Left renal cortex interstitium (tissue), 4 donors: ENCODE data around the gene DNAJC6. TPM values are rescaled to one million over a fixed set of nuclear protein-coding genes. Genes with fewer than 3 reads are reported as not detected.

Source experiments
- DNase-seq, 4 donors: peaks; one replicate each; pipeline ENCODE4 v3.0.0-alpha.2; 2013; ENCODE audit warnings: low read depth in 4 of 4, low spot score in 2 of 4, missing footprints in 1 of 4
- polyA plus RNA-seq, 4 donors: library from polyadenylated mRNA; unstranded; fragments of 120-200 nt; gene quantifications; one replicate each; pipeline ENCODE4 v1.2.1, GENCODE V29; 2013; ENCODE audit not compliant: insufficient read length in 4 of 4

Gene DNAJC6
- polyA plus RNA-seq, 4 donors, result 4.8 to 6.8 (median 6.2) TPM

- DNase-seq, result no peak
Observed at GRCh38 chr1:65399003-65399402, 89.7 kb downstream of the DNAJC6 start.

- no peak for DNase-seq
Observed at GRCh38 chr1:65401612-65402011, 92.3 kb downstream of the DNAJC6 start.

- no peak for DNase-seq
Observed at GRCh38 chr1:65404941-65405340, 95.6 kb downstream of the DNAJC6 start.

GRCh38 chr1:65407877-65408276 is 98.5 kb downstream of the DNAJC6 start:
- DNase-seq, result peak in 1 of 4 donors; percentile 6

- no peak for DNase-seq
Observed at GRCh38 chr1:65409314-65409713, 100.0 kb downstream of the DNAJC6 start.

- DNase-seq, result no peak
Observed at GRCh38 chr1:65409816-65410326, 100.5 kb downstream of the DNAJC6 start.

- no peak for DNase-seq
Observed at GRCh38 chr1:65412256-65412983, 103.1 kb downstream of the DNAJC6 start.

- no peak for DNase-seq
Observed at GRCh38 chr1:65412984-65413375, 103.6 kb downstream of the DNAJC6 start.

- DNase-seq, result no peak
Observed at GRCh38 chr1:65414538-65414937, 105.2 kb downstream of the DNAJC6 start.

GRCh38 chr1:65416767-65417166 is 107.4 kb downstream of the DNAJC6 start:
- no peak for DNase-seq

GRCh38 chr1:65417729-65418128 is 108.4 kb downstream of the DNAJC6 start:
- DNase-seq, result no peak

GRCh38 chr1:65418522-65419185 is 109.3 kb downstream of the DNAJC6 start:
- DNase-seq, result no peak

GRCh38 chr1:65419681-65420589 is 110.6 kb downstream of the DNAJC6 start:
- peak; percentile 82 to 94 (median 91) for DNase-seq

GRCh38 chr1:65420590-65421350 is 111.4 kb downstream of the DNAJC6 start, which contains the start of the genes LEPR and LEPROT:
TSS of gene LEPR (plus strand) at chr1:65420668. CDS start at chr1:65565566, 144,898 bp downstream.
TSS of gene LEPROT (plus strand) at chr1:65420668. CDS start at chr1:65420725, 57 bp downstream.
- peak; percentile 37 to 82 (median 54) for DNase-seq

- DNase-seq, result peak in 2 of 4 donors; percentile 6 to 41
Observed at GRCh38 chr1:65421351-65422025, 112.1 kb downstream of the DNAJC6 start.

GRCh38 chr1:65422241-65423203 is 113.2 kb downstream of the DNAJC6 start:
- no peak for DNase-seq

GRCh38 chr1:65423884-65424572 is 114.7 kb downstream of the DNAJC6 start:
- no peak for DNase-seq

- DNase-seq, result no peak
Observed at GRCh38 chr1:65424573-65424889, 115.2 kb downstream of the DNAJC6 start.
